Mesendoderm (in vitro differentiated cells): ENCODE data around the gene DPPA3.

Experiments
- DNase-seq: peaks from one replicate; pipeline ENCODE4 v3.0.0; 2013
- H2AK5ac ChIP-seq: 2 replicates; pipeline ENCODE4 v1.6.1; 2013; ENCODE audit warnings: low read length, inconsistent platforms
- H2BK120ac ChIP-seq: 2 replicates; pipeline ENCODE4 v1.6.1; 2013; ENCODE audit warnings: low read depth, mild to moderate bottlenecking, low read length, moderate library complexity, mixed read lengths
- H2BK15ac ChIP-seq: replicated peaks from 2 replicates; pipeline ENCODE4 v1.6.1; 2013; ENCODE audit warnings: low read depth, mild to moderate bottlenecking, moderate library complexity
- H2BK5ac ChIP-seq: 2 replicates; pipeline ENCODE4 v1.6.1; 2013; ENCODE audit warnings: low read length, inconsistent platforms
- H3K18ac ChIP-seq: 2 replicates; pipeline ENCODE4 v1.6.1; 2013; ENCODE audit warnings: mild to moderate bottlenecking, low read length, mixed read lengths
- H3K23ac ChIP-seq: one replicate; pipeline ENCODE4 v1.6.1; 2013; ENCODE audit warnings: low read length
- H3K27ac ChIP-seq: 2 replicates; pipeline ENCODE4 v1.5.1; 2013; ENCODE audit warnings: low read depth, mild to moderate bottlenecking, inconsistent platforms, low read length, moderate library complexity
- H3K27me3 ChIP-seq: 2 replicates; pipeline ENCODE4 v1.6.1; 2013; ENCODE audit warnings: low read length, control low read depth, mild to moderate bottlenecking, inconsistent platforms; ENCODE audit not compliant: insufficient read depth, poor library complexity
- H3K36me3 ChIP-seq: 2 replicates; pipeline ENCODE4 v1.6.1; 2013; ENCODE audit warnings: low read length, inconsistent platforms; ENCODE audit not compliant: control insufficient read depth, insufficient read depth
- H3K4ac ChIP-seq: one replicate; pipeline ENCODE4 v1.6.1; 2013; ENCODE audit warnings: low read depth, mild to moderate bottlenecking, low read length, moderate library complexity
- H3K4me1 ChIP-seq: 2 replicates; pipeline ENCODE4 v1.6.1; 2013; ENCODE audit warnings: low read depth, low read length, inconsistent platforms; ENCODE audit not compliant: control insufficient read depth
- H3K4me2 ChIP-seq: 2 replicates; pipeline ENCODE4 v1.6.1; 2013; ENCODE audit warnings: low read length
- H3K4me3 ChIP-seq: 2 replicates; pipeline ENCODE4 v1.5.1; 2013; ENCODE audit warnings: mild to moderate bottlenecking, low read length
- H3K56ac ChIP-seq: one replicate; pipeline ENCODE4 v1.6.1; 2013; ENCODE audit warnings: low read length
- H3K79me1 ChIP-seq: 2 replicates; pipeline ENCODE4 v1.6.1; 2013; ENCODE audit warnings: low read length, inconsistent platforms
- H3K79me2 ChIP-seq: 2 replicates; pipeline ENCODE4 v1.6.1; 2013; ENCODE audit warnings: mild to moderate bottlenecking, low read length; ENCODE audit not compliant: control insufficient read depth, insufficient read depth
- H3K9ac ChIP-seq: 2 replicates; pipeline ENCODE4 v1.6.1; 2013; ENCODE audit warnings: low read length, inconsistent platforms
- H4K5ac ChIP-seq: one replicate; pipeline ENCODE4 v1.6.1; 2013; ENCODE audit warnings: low read length
- H4K8ac ChIP-seq: one replicate; pipeline ENCODE4 v1.6.1; 2013; ENCODE audit warnings: low read depth, mild to moderate bottlenecking, control low read depth, low read length, moderate library complexity
- WGBS: extraction: QIAGEN DNeasy Blood & Tissue Kit; methylation state at CpG from one replicate; pipeline ENCODE4 v1.1.7; 2013; ENCODE audit warnings: low lambda C conversion rate, missing lambda C conversion rate; ENCODE audit not compliant: insufficient coverage; ENCODE audit errors: extremely low coverage; 5-methylcytosine and 5-hydroxymethylcytosine counted together

DPPA3 gene

GRCh38 chr12:7694556-7695236, 16.5 kb upstream of the DPPA3 start:
- no peak overlapping the region for H2AK5ac ChIP-seq
- no peak overlapping the region for H3K18ac ChIP-seq
- H3K23ac ChIP-seq: no peak overlapping the region
- WGBS: no CpG with 5 or more reads among the region's 3 CpGs
- H2BK15ac ChIP-seq: peak overlapping the region; percentile 57
- H3K79me1 ChIP-seq: no peaks in the 10 kb centered on the region
- H3K79me2 ChIP-seq: no peaks in the 10 kb centered on the region
- H3K56ac ChIP-seq: peak overlapping the region; percentile 63
- H3K4me1 ChIP-seq: peaks cover 7% of the 10 kb centered on the region
- no peak overlapping the region for H3K4me2 ChIP-seq
- H3K27me3 ChIP-seq: no peaks in the 10 kb centered on the region
- H3K9ac ChIP-seq: no peak overlapping the region
- H4K8ac ChIP-seq: no peak overlapping the region
- H3K4ac ChIP-seq: no peak overlapping the region
- no peak for DNase-seq
- no peak overlapping the region for H2BK5ac ChIP-seq
- H3K27ac ChIP-seq: peak overlapping the region; percentile 64
- no peaks in the 10 kb centered on the region for H3K36me3 ChIP-seq
- H3K4me3 ChIP-seq: no peak overlapping the region
- H4K5ac ChIP-seq: no peak overlapping the region
- H2BK120ac ChIP-seq: no peak overlapping the region

- peak overlapping the region; percentile 84 for H3K27ac ChIP-seq
- peak overlapping the region; percentile 98 for H3K18ac ChIP-seq
- WGBS: no CpG with 5 or more reads among the region's 10 CpGs
- H2BK120ac ChIP-seq: no peak overlapping the region
- no peaks in the 10 kb centered on the region for H3K79me2 ChIP-seq
- H3K4me1 ChIP-seq: peaks cover 7% of the 10 kb centered on the region
- no peaks in the 10 kb centered on the region for H3K27me3 ChIP-seq
- H3K4me2 ChIP-seq: no peak overlapping the region
- H2BK15ac ChIP-seq: no peak overlapping the region
- H3K4ac ChIP-seq: no peak overlapping the region
- H3K79me1 ChIP-seq: no peaks in the 10 kb centered on the region
- H2AK5ac ChIP-seq: no peak overlapping the region
- H4K8ac ChIP-seq: peak overlapping the region; percentile 97
- H4K5ac ChIP-seq: no peak overlapping the region
- no peak overlapping the region for H3K23ac ChIP-seq
- H3K9ac ChIP-seq: no peak overlapping the region
- peak overlapping the region; percentile 1 for H2BK5ac ChIP-seq
- H3K4me3 ChIP-seq: no peak overlapping the region
- H3K36me3 ChIP-seq: no peaks in the 10 kb centered on the region
- DNase-seq: peak; percentile 46
- peak overlapping the region; percentile 59 for H3K56ac ChIP-seq
These were observed 16.0 kb upstream of the DPPA3 start for GRCh38 chr12:7695237-7695560.

GRCh38 chr12:7695566-7696197, 15.6 kb upstream of the DPPA3 start, which contains the start of gene GDF3:
Gene GDF3 (minus strand): TSS chr12:7695775. CDS start chr12:7695728, 47 bp downstream.
- H3K23ac ChIP-seq: no peak within 1 kb of the TSS
- H3K9ac ChIP-seq: no peak within 1 kb of the TSS
- H3K4me2 ChIP-seq: no peak within 1 kb of the TSS
- no peak within 1 kb of the TSS for H4K5ac ChIP-seq
- no peak within 1 kb of the TSS for H2AK5ac ChIP-seq
- peak; percentile 92 for DNase-seq
- no peaks in the 10 kb centered on the region for H3K79me2 ChIP-seq
- WGBS: no CpG with 5 or more reads among the region's 7 CpGs
- no peak within 1 kb of the TSS for H2BK120ac ChIP-seq
- H4K8ac ChIP-seq: peak within 1 kb of the TSS; percentile 97
- peak within 1 kb of the TSS; percentile 1 for H2BK5ac ChIP-seq
- peak within 1 kb of the TSS; percentile 59 for H3K4ac ChIP-seq
- no peaks in the 10 kb centered on the region for H3K27me3 ChIP-seq
- H3K56ac ChIP-seq: peak within 1 kb of the TSS; percentile 63
- H3K18ac ChIP-seq: peak within 1 kb of the TSS; percentile 98
- peaks cover 7% of the 10 kb centered on the region for H3K4me1 ChIP-seq
- H2BK15ac ChIP-seq: peak within 1 kb of the TSS; percentile 57
- H3K4me3 ChIP-seq: no peak within 1 kb of the TSS
- no peaks in the 10 kb centered on the region for H3K79me1 ChIP-seq
- peak within 1 kb of the TSS; percentile 84 for H3K27ac ChIP-seq
- no peaks in the 10 kb centered on the region for H3K36me3 ChIP-seq

- Histone ChIP-seq H4K5ac (no peak overlapping the region), H3K56ac (no peak overlapping the region), H2BK5ac (no peak overlapping the region), H3K18ac (no peak overlapping the region), H3K79me2 (no peaks in the 10 kb centered on the region), H3K79me1 (no peaks in the 10 kb centered on the region), H3K4me2 (no peak overlapping the region), H3K36me3 (no peaks in the 10 kb centered on the region), H3K23ac (no peak overlapping the region), H3K27ac (no peak overlapping the region), H3K9ac (no peak overlapping the region), H2AK5ac (no peak overlapping the region), H4K8ac (no peak overlapping the region), H3K4ac (no peak overlapping the region), H3K4me1 (peaks cover 3% of the 10 kb centered on the region), H3K4me3 (no peak overlapping the region), H3K27me3 (no peaks in the 10 kb centered on the region), H2BK120ac (no peak overlapping the region), H2BK15ac (no peak overlapping the region)
- DNase-seq: no peak
- WGBS: no CpG with 5 or more reads among the region's 29 CpGs
These were observed 5.4 kb upstream of the DPPA3 start for GRCh38 chr12:7705846-7706245.

- no peak overlapping the region for H3K27ac ChIP-seq
These were observed 1.1 kb upstream of the DPPA3 start for GRCh38 chr12:7709969-7710675.

More at GRCh38 chr12:7709969-7710675, 1.1 kb upstream of the DPPA3 start:
- no peak overlapping the region for H3K56ac ChIP-seq
- H3K4me1 ChIP-seq: peaks cover 3% of the 10 kb centered on the region
- peak overlapping the region; percentile 22 for H3K4ac ChIP-seq
- H3K23ac ChIP-seq: no peak overlapping the region
- no peak overlapping the region for H2BK5ac ChIP-seq
- no peak overlapping the region for H2BK15ac ChIP-seq
- H2AK5ac ChIP-seq: no peak overlapping the region
- H3K79me1 ChIP-seq: no peaks in the 10 kb centered on the region
- no peak overlapping the region for H4K8ac ChIP-seq
- no peak overlapping the region for H3K4me2 ChIP-seq
- H3K36me3 ChIP-seq: no peaks in the 10 kb centered on the region
- DNase-seq: peak; percentile 93
- H2BK120ac ChIP-seq: peak overlapping the region; percentile 62
- no peak overlapping the region for H3K4me3 ChIP-seq
- no CpG with 5 or more reads among the region's 8 CpGs for WGBS
- H3K79me2 ChIP-seq: no peaks in the 10 kb centered on the region
- no peak overlapping the region for H3K9ac ChIP-seq
- no peaks in the 10 kb centered on the region for H3K27me3 ChIP-seq
- H3K18ac ChIP-seq: no peak overlapping the region
- no peak overlapping the region for H4K5ac ChIP-seq
